Transverse colon (tissue), 4 donors: ENCODE data around the gene RTRAF. TPM values are rescaled to one million over a fixed set of nuclear protein-coding genes. Genes with fewer than 3 reads are reported as not detected.

Experiments
- DNase-seq: peaks from one replicate; pipeline ENCODE4 v3.0.0-alpha.2; 2019
- H3K27ac ChIP-seq, 4 donors: fragments of 200-600 bp; sonication (generic); 2 replicates each; pipeline ENCODE4 v1.5.1; 2016 to 2018; ENCODE audit warnings: inconsistent platforms in 4 of 4
- H3K27me3 ChIP-seq: fragments of 200-600 bp; sonication (generic); 2 replicates; pipeline ENCODE4 v1.5.1; 2017; ENCODE audit warnings: inconsistent platforms
- H3K36me3 ChIP-seq, 4 donors: fragments of 200-600 bp; sonication (generic); 2 replicates each; pipeline ENCODE4 v1.5.1; 2017 to 2019; ENCODE audit warnings: inconsistent platforms in 4 of 4
- H3K4me1 ChIP-seq, 4 donors: fragments of 200-600 bp; sonication (generic); 2 replicates each; pipeline ENCODE4 v1.5.1; 2017 to 2020; ENCODE audit warnings: inconsistent platforms in 4 of 4
- H3K4me3 ChIP-seq, 4 donors: fragments of 200-600 bp; sonication (generic); 1 replicate in 1 of 4; 2 replicates in 3 of 4; pipeline versions ENCODE4 v1.5.1 to v1.6.1; 2017 to 2019; ENCODE audit warnings: inconsistent platforms in 4 of 4
- H3K9me3 ChIP-seq, 2 donors: fragments of 200-600 bp; sonication (generic); 2 replicates each; pipeline ENCODE4 v1.5.1; 2017 to 2019; ENCODE audit warnings: inconsistent platforms in 2 of 2
- EP300 ChIP-seq: sonication (generic); formaldehyde crosslinking; IDR thresholded peaks from one replicate; pipeline ENCODE4 v1.6.1; 2017; ENCODE audit warnings: antibody characterized with exemption, low read depth
- POLR2A ChIP-seq: fragments of 450-650 bp; IDR thresholded peaks from one replicate; pipeline ENCODE4 v1.6.1; 2016; ENCODE audit warnings: antibody characterized with exemption, mild to moderate bottlenecking, moderate library complexity
- POLR2AphosphoS5 ChIP-seq, 3 donors: sonication (generic); formaldehyde crosslinking; IDR thresholded peaks; one replicate each; pipeline ENCODE4 v1.6.1; 2016; ENCODE audit warnings: antibody characterized with exemption in 3 of 3
- WGBS, 2 donors: methylation state at CpG; one replicate each; pipeline ENCODE4 v1.1.5; 2018; ENCODE audit warnings: low coverage in 1 of 2; 5-methylcytosine and 5-hydroxymethylcytosine counted together
- in situ Hi-C, 4 donors: fragments of 200-750 bp; cut with MboI; loops; one replicate each; pipeline versions ENCODE4 v1.15.0 to v1.15.1; 2017; ENCODE audit warnings: low sequenced_read_pairs in 3 of 4, low pct_ligation_motif_present in 1 of 4, low pct_unique_long_range_greater_than_20kb in 1 of 4
- intact Hi-C: fragments of 100-400 bp; cut with DNase I; formaldehyde crosslinking; loops from one replicate; pipeline ENCODE4 v1.15.1; 2023; ENCODE audit warnings: low total_unique reads
- total RNA-seq, 4 donors: library from RNA; depleted of rRNA; stranded (reverse); fragments of >200 nt; gene quantifications; one replicate each; pipeline ENCODE4 v1.1.0, GENCODE V29; 2016
- TF ChIP-seq, protein P1 (sequence below), 5 experiments: fragments of 200-600 bp in 3 of 5; fragments of 450-650 bp in 2 of 5; sonication (generic) in 3 of 5; IDR thresholded peaks; 1 replicate in 2 of 5; 2 replicates in 3 of 5; pipeline ENCODE4 v1.5.1; 2016 to 2017; ENCODE audit warnings: antibody characterized with exemption in 5 of 5, inconsistent platforms in 3 of 5, mild to moderate bottlenecking in 2 of 5, moderate library complexity in 1 of 5

Gene RTRAF
- total RNA-seq, 4 donors from 2014 or later: 28.1 to 92.8 (median 51.5) TPM

DNA sequence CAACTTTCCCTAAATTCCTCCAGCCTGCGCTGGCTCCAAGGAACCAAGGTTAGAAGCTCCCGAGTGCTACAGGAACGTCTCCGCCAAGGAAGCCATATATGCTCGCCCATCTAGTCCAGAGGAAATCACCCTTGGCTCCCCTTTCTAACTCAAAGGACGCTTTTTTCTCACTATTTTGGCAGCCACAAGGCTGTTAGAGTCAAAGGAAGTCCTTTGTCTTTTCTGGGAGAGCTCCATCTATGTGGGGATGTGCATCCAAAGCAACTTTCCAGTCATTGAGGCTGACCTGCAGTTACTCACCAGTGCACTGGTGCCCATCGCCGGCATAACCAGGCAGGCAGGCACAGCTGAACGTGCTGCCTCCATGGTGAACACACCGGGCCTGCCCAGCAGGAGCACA, 37.6 kb downstream of the RTRAF start:
- Histone ChIP-seq H3K4me1 (peaks cover 0 to 5% (median 2%) of the 10 kb centered on the region in 4 donors), H3K27ac (no peak overlapping the region), H3K9me3 (no peaks in the 10 kb centered on the region), H3K27me3 (no peaks in the 10 kb centered on the region), H3K4me3 (no peak overlapping the region), H3K36me3 (no peaks in the 10 kb centered on the region)
- in situ Hi-C loops: no loop called here
- TF ChIP-seq, protein P1, sequence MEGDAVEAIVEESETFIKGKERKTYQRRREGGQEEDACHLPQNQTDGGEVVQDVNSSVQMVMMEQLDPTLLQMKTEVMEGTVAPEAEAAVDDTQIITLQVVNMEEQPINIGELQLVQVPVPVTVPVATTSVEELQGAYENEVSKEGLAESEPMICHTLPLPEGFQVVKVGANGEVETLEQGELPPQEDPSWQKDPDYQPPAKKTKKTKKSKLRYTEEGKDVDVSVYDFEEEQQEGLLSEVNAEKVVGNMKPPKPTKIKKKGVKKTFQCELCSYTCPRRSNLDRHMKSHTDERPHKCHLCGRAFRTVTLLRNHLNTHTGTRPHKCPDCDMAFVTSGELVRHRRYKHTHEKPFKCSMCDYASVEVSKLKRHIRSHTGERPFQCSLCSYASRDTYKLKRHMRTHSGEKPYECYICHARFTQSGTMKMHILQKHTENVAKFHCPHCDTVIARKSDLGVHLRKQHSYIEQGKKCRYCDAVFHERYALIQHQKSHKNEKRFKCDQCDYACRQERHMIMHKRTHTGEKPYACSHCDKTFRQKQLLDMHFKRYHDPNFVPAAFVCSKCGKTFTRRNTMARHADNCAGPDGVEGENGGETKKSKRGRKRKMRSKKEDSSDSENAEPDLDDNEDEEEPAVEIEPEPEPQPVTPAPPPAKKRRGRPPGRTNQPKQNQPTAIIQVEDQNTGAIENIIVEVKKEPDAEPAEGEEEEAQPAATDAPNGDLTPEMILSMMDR (IDR thresholded peaks at IDR 0.05): no peak
- TF ChIP-seq POLR2A: no peak
- TF ChIP-seq POLR2AphosphoS5 (IDR thresholded peaks at IDR 0.05): no peak
- TF ChIP-seq EP300: no peak
- DNase-seq: no peak
- 72 to 92% methylated on average over 2 to 10 of the region's 10 CpGs for WGBS, 2 donors
- intact Hi-C loops: no loop called here

DNA sequence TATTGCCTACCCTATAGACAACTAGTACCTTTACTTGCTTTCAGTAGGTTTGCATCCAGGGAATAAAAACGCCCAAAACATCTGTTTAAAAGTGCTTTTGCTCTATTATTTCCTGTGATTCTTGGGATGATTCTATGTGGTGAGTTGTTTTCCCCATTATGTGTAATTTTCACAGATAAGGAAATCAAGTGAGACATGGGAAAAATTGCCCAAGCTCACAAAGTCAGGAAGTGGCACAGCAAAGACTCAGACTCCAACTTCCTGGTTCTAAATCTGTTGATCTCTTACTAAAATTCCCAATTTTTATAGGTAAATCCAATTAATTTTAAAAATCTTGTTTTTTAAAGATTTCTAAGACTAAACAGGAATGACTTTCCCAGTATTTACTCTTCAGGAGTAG, 40.5 kb downstream of the RTRAF start:
- TF ChIP-seq POLR2AphosphoS5 (IDR thresholded peaks at IDR 0.05) (no peak), EP300 (no peak), POLR2A (no peak)
- TF ChIP-seq, protein P1 (IDR thresholded peaks at IDR 0.05): no peak
- Histone ChIP-seq H3K9me3 (no peaks in the 10 kb centered on the region), H3K4me1 (peaks cover 0 to 4% (median 1%) of the 10 kb centered on the region in 4 donors), H3K4me3 (no peak overlapping the region), H3K27me3 (no peaks in the 10 kb centered on the region), H3K36me3 (no peaks in the 10 kb centered on the region), H3K27ac (no peak overlapping the region)
- intact Hi-C loops: no loop called here
- WGBS, 2 donors: 67 to 72% methylated on average over 1 of the region's 1 CpG
- no peak for DNase-seq
- in situ Hi-C loops: no loop called here

DNA sequence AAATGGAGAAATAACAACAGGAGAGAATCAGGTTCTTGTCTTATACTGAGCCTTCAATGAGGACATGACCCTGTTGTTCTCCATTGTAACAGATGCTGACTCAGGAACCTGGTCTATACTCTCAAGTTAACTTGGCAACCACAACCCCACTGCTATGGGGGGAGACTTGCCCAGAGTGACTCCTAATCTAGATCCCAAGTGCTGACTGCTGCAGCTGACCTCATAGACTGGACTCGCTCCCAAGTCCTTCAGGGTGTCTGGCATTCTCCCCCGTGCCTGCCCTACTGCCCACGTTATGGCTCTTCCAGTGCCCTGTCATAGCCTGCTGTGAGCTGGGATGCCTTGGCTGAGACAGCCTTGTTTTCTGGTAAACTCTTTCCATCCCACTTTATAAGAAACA, 42.4 kb downstream of the RTRAF start:
- H3K4me3 ChIP-seq: no peak overlapping the region
- no peaks in the 10 kb centered on the region for H3K36me3 ChIP-seq
- no peak for DNase-seq
- H3K27ac ChIP-seq: peak overlapping the region in 3 of 4 donors; percentile 5 to 29 (median 7)
- 67 to 80% methylated on average over 3 of the region's 3 CpGs for WGBS, 2 donors
- peak in 1 of 3 donors; percentile 11 for TF ChIP-seq POLR2AphosphoS5 (IDR thresholded peaks at IDR 0.05)
- TF ChIP-seq, protein P1 (IDR thresholded peaks at IDR 0.05): no peak
- no peak for TF ChIP-seq POLR2A
- no peak for TF ChIP-seq EP300
- in situ Hi-C loops: no loop called here
- H3K4me1 ChIP-seq: peaks cover 0 to 4% (median 1%) of the 10 kb centered on the region in 4 donors
- no peaks in the 10 kb centered on the region for H3K27me3 ChIP-seq
- no peaks in the 10 kb centered on the region for H3K9me3 ChIP-seq
- intact Hi-C loops: no loop called here

DNA sequence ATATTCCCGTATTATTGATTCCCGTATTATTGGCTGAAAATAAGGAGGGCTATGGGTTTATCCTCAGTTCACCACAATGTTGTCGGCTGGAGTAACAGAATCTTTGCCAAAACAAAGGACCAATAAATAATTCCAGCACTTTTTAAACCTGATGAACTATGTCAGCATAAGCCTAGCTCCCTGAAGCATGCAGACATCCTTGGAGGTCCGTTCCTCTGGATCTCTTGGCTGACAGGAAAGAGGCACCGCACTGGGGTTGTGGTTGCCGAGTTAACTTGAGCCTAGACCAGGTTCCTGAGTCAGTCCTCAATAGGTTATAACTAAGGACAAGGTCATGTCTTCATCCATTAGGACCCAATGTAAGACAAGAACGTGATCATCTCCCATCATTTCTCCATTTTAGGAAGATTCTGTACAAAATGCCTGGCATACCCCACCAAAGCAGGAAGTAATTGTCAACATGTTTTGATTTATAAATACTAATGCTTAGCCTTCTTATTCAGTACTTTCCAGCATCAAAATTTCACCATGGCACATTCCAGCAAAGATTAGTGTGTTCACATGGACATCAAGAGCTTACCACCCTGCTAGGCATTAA, 43.0 kb downstream of the RTRAF start:
- in situ Hi-C loops: no loop called here
- intact Hi-C loops: no loop called here
- Histone ChIP-seq H3K4me3 (no peak overlapping the region), H3K27ac (peak overlapping the region in 3 of 4 donors; percentile 5 to 29 (median 7)), H3K27me3 (no peaks in the 10 kb centered on the region), H3K4me1 (peaks cover 0 to 4% (median 1%) of the 10 kb centered on the region in 4 donors), H3K9me3 (no peaks in the 10 kb centered on the region), H3K36me3 (no peaks in the 10 kb centered on the region)
- TF ChIP-seq POLR2A (no peak), POLR2AphosphoS5 (IDR thresholded peaks at IDR 0.05) (no peak), EP300 (no peak)
- TF ChIP-seq, protein P1 (IDR thresholded peaks at IDR 0.05): no peak
- no peak for DNase-seq
- WGBS, 2 donors: 49 to 69% methylated on average over 4 to 7 of the region's 7 CpGs
